Neuronal stem cell (in vitro differentiated cells): ENCODE data around the gene SPATA16.

ENCODE experiments used
- DNase-seq: peaks from one replicate; pipeline ENCODE4 v3.0.0-alpha.2; 2013; ENCODE audit warnings: low spot score
- H2AFZ ChIP-seq: one replicate; pipeline ENCODE4 v1.6.1; 2013; ENCODE audit warnings: mild to moderate bottlenecking, low read length, inconsistent platforms
- H2AK5ac ChIP-seq: 2 replicates; pipeline ENCODE4 v1.6.1; 2013; ENCODE audit warnings: low read depth, mild to moderate bottlenecking, inconsistent platforms, low read length, moderate library complexity, mixed read lengths
- H2BK120ac ChIP-seq: 2 replicates; pipeline ENCODE4 v1.6.1; 2013; ENCODE audit warnings: low read depth, mild to moderate bottlenecking, inconsistent platforms, low read length, moderate library complexity, mixed read lengths
- H2BK12ac ChIP-seq: one replicate; pipeline ENCODE4 v1.6.1; 2013; ENCODE audit warnings: low read length, inconsistent platforms
- H2BK15ac ChIP-seq: 2 replicates; pipeline ENCODE4 v1.6.1; 2013; ENCODE audit warnings: mild to moderate bottlenecking, low read length, inconsistent platforms, mixed read lengths
- H2BK5ac ChIP-seq: one replicate; pipeline ENCODE4 v1.6.1; 2013; ENCODE audit warnings: inconsistent platforms, mild to moderate bottlenecking, low read length, moderate library complexity
- H3K14ac ChIP-seq: one replicate; pipeline ENCODE4 v1.6.1; 2013; ENCODE audit warnings: low read length, inconsistent platforms
- H3K18ac ChIP-seq: 2 replicates; pipeline ENCODE4 v1.6.1; 2013; ENCODE audit warnings: low read length, inconsistent platforms
- H3K23ac ChIP-seq: 2 replicates; pipeline ENCODE4 v1.6.1; 2013; ENCODE audit warnings: low read depth, mild to moderate bottlenecking, mixed read lengths, low read length, inconsistent platforms; ENCODE audit not compliant: poor library complexity
- H3K27ac ChIP-seq: replicated peaks from 3 replicates; pipeline ENCODE4 v1.5.1; 2013; ENCODE audit warnings: low read length, inconsistent platforms
- H3K27me3 ChIP-seq, 3 experiments: 2 replicates each; pipeline ENCODE4 v1.6.1; 2013; ENCODE audit warnings: low read length in 3 of 3, mild to moderate bottlenecking in 2 of 3, inconsistent platforms in 1 of 3, low read depth in 1 of 3, mixed read lengths in 1 of 3, moderate library complexity in 1 of 3; ENCODE audit not compliant: control insufficient read depth in 3 of 3, insufficient read depth in 3 of 3
- H3K36me3 ChIP-seq, 2 donors: replicated peaks in 1 of 2; 2 replicates each; pipeline ENCODE4 v1.6.1; 2013; ENCODE audit warnings: low read length in 2 of 2; ENCODE audit not compliant: control insufficient read depth in 2 of 2, insufficient read depth in 2 of 2
- H3K4ac ChIP-seq: 2 replicates; pipeline ENCODE4 v1.6.1; 2013; ENCODE audit warnings: inconsistent platforms, mild to moderate bottlenecking, low read length, moderate library complexity
- H3K4me1 ChIP-seq, 2 donors: 1 replicate in 1 of 2; 2 replicates in 1 of 2; pipeline ENCODE4 v1.6.1; 2013; ENCODE audit warnings: low read length in 2 of 2, low read depth in 1 of 2; ENCODE audit not compliant: control insufficient read depth in 2 of 2, insufficient read depth in 1 of 2
- H3K4me2 ChIP-seq: one replicate; pipeline ENCODE4 v1.6.1; 2013; ENCODE audit warnings: mild to moderate bottlenecking, low read length, inconsistent platforms; ENCODE audit not compliant: insufficient read depth, poor library complexity, severe bottlenecking
- H3K4me3 ChIP-seq, 2 donors: 2 replicates each; pipeline ENCODE4 v1.5.1; 2013; ENCODE audit warnings: low read length in 2 of 2, mild to moderate bottlenecking in 2 of 2, inconsistent platforms in 1 of 2, moderate library complexity in 1 of 2
- H3K79me1 ChIP-seq: one replicate; pipeline ENCODE4 v1.6.1; 2013; ENCODE audit warnings: low read depth, mild to moderate bottlenecking, inconsistent platforms, low read length, moderate library complexity
- H3K9ac ChIP-seq: one replicate; pipeline ENCODE4 v1.6.1; 2013; ENCODE audit warnings: mild to moderate bottlenecking, low read depth, low read length, inconsistent platforms; ENCODE audit not compliant: poor library complexity
- H3K9me3 ChIP-seq, 2 donors: replicated peaks in 1 of 2; 2 replicates each; pipeline versions ENCODE3 to v1.6.1; 2013; ENCODE audit warnings: low read length in 2 of 2, mild to moderate bottlenecking in 2 of 2, inconsistent platforms in 1 of 2, low read depth in 1 of 2, mixed read lengths in 1 of 2, moderate library complexity in 1 of 2; ENCODE audit not compliant: control insufficient read depth in 2 of 2, insufficient read depth in 1 of 2
- H4K8ac ChIP-seq: one replicate; pipeline ENCODE4 v1.6.1; 2013; ENCODE audit warnings: low read depth, mild to moderate bottlenecking, inconsistent platforms, low read length, moderate library complexity
- H4K91ac ChIP-seq: one replicate; pipeline ENCODE4 v1.6.1; 2013; ENCODE audit warnings: low read length, low read depth, mild to moderate bottlenecking, inconsistent platforms; ENCODE audit not compliant: poor library complexity
- WGBS, 2 donors: extraction: QIAGEN DNeasy Blood & Tissue Kit; methylation state at CpG; one replicate each; pipeline ENCODE4 v1.1.7; 2013; ENCODE audit warnings: missing lambda C conversion rate in 2 of 2, mixed read lengths in 1 of 2; ENCODE audit not compliant: insufficient read length in 2 of 2, insufficient replicate concordance in 1 of 2; ENCODE audit errors: extremely low coverage in 2 of 2; 5-methylcytosine and 5-hydroxymethylcytosine counted together

Gene SPATA16

GRCh38 chr3:172839679-172840078 lies 301.4 kb downstream of the SPATA16 start:
- H3K4me1 ChIP-seq: peaks cover 0 to 2% of the 10 kb centered on the region in 2 donors
- no peaks in the 10 kb centered on the region for H3K27me3 ChIP-seq
- H3K14ac ChIP-seq: no peak overlapping the region
- no peak overlapping the region for H2BK12ac ChIP-seq
- H3K4ac ChIP-seq: no peak overlapping the region
- no peak overlapping the region for H2AK5ac ChIP-seq
- no peak overlapping the region for H4K91ac ChIP-seq
- H3K79me1 ChIP-seq: no peaks in the 10 kb centered on the region
- H3K36me3 ChIP-seq: no peaks in the 10 kb centered on the region
- no peak for DNase-seq
- H3K18ac ChIP-seq: no peak overlapping the region
- H2BK5ac ChIP-seq: no peak overlapping the region
- H2BK15ac ChIP-seq: no peak overlapping the region
- H3K9me3 ChIP-seq: no peaks in the 10 kb centered on the region
- H3K4me2 ChIP-seq: no peak overlapping the region
- H3K9ac ChIP-seq: no peak overlapping the region
- no peak overlapping the region for H4K8ac ChIP-seq
- no peak overlapping the region for H3K4me3 ChIP-seq
- H2BK120ac ChIP-seq: no peak overlapping the region
- H3K27ac ChIP-seq: no peak overlapping the region
- no peak overlapping the region for H2AFZ ChIP-seq
- no CpG with 5 or more reads among the region's 4 CpGs for WGBS, 2 donors
- H3K23ac ChIP-seq: no peak overlapping the region
